Brain microvascular endothelial cell (primary cell): ENCODE results near the gene TNFRSF11A.

Experiments
- DNase-seq: peaks from one replicate; pipeline ENCODE4 v3.0.0-alpha.2; 2020
- H3K27ac ChIP-seq: fragments of 250-450 bp; sonication (Bioruptor Pico); 2 replicates; pipeline ENCODE4 v1.5.1; 2020; ENCODE audit warnings: mild to moderate bottlenecking, moderate library complexity
- H3K27me3 ChIP-seq: fragments of 250-450 bp; sonication (Bioruptor Pico); replicated peaks from 2 replicates; pipeline ENCODE4 v1.5.1; 2020; ENCODE audit warnings: mild to moderate bottlenecking
- H3K36me3 ChIP-seq: fragments of 250-450 bp; sonication (Bioruptor Pico); replicated peaks from 2 replicates; pipeline ENCODE4 v1.5.1; 2020; ENCODE audit warnings: mild to moderate bottlenecking
- H3K4me3 ChIP-seq: 2 replicates; pipeline ENCODE4 v1.5.1; 2011; ENCODE audit warnings: low read depth, mild to moderate bottlenecking, control low read depth, low read length, moderate library complexity
- in situ Hi-C: cut with HindIII; loops from 2 replicates; pipeline ENCODE4 v1.10.0; 2017; ENCODE audit warnings: low sequenced_read_pairs, low pct_ligation_motif_present
- TF ChIP-seq, protein P1 (sequence below): IDR thresholded peaks from 2 replicates; pipeline ENCODE4 v1.5.1; 2011; ENCODE audit warnings: low read depth, mild to moderate bottlenecking, moderate library complexity, low read length, control low read depth, inconsistent platforms; ENCODE audit errors: missing control alignments

The TNFRSF11A gene

DNA sequence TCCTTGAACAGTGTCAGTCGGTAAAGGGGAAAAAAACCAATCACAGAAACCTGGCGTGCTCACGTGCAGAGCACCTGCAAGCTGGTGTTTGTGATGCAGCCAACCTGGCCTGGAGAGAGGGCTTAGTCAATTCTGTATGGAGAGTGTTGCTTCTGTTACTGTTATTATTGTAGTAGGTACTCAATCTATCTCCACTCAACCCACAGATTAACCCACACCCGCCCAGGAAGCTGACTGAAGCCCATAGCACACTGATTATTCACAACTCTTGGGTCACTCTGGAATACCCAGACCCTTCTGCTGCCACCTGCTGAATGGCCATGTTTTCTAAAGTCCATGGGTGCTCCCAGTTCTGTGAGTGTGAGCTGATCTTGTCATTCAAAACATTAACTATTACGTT lies 53.9 kb downstream of the TNFRSF11A start:
- TF ChIP-seq, protein P1, sequence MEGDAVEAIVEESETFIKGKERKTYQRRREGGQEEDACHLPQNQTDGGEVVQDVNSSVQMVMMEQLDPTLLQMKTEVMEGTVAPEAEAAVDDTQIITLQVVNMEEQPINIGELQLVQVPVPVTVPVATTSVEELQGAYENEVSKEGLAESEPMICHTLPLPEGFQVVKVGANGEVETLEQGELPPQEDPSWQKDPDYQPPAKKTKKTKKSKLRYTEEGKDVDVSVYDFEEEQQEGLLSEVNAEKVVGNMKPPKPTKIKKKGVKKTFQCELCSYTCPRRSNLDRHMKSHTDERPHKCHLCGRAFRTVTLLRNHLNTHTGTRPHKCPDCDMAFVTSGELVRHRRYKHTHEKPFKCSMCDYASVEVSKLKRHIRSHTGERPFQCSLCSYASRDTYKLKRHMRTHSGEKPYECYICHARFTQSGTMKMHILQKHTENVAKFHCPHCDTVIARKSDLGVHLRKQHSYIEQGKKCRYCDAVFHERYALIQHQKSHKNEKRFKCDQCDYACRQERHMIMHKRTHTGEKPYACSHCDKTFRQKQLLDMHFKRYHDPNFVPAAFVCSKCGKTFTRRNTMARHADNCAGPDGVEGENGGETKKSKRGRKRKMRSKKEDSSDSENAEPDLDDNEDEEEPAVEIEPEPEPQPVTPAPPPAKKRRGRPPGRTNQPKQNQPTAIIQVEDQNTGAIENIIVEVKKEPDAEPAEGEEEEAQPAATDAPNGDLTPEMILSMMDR, result no peak
- Histone ChIP-seq H3K27me3 (no peaks in the 10 kb centered on the region), H3K27ac (no peak overlapping the region), H3K4me3 (no peak overlapping the region), H3K36me3 (no peaks in the 10 kb centered on the region)
- in situ Hi-C loops, result no loop called here
- no peak for DNase-seq

DNA sequence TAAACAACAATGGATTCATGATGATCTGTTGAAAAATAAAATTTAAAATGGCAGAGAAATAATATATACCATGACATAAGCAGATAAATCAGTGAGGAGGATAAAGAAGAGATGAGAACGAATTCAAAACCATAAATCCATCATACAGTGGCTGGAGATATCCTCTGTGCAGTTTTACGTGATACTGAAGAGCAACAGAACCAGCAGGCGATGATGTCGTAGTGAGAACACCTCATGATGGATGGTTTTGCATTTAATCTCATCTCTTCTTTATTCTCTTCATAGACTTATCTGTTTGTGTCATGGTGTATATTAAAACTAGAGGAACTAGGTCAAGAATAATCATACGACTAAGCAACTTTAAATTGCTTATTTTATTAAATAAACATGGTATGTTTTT lies 56.3 kb downstream of the TNFRSF11A start:
- Histone ChIP-seq H3K27ac (no peak overlapping the region), H3K4me3 (no peak overlapping the region), H3K27me3 (no peaks in the 10 kb centered on the region), H3K36me3 (no peaks in the 10 kb centered on the region)
- in situ Hi-C loops, result no loop called here
- no peak for DNase-seq
- TF ChIP-seq, protein P1, result no peak

DNA sequence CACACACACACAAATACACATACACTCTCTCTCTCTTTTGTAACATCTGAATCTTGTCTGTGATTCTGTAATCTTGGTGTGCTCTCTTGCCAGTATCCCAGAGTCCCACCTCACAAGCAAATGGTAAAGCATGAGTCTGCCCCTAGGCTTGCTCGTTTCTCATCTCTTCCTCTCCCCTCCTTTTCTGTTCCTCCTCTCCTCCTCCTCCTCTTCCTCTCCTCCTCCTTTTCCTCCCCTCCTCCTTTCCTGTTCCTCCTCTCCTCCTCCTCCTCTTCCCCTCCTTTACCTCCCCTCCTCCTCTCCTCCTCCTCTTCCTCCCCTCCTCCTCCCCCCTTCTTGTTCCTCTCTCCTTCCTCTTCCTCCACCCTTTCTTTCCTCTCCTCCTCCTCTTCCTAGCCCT lies 59.0 kb downstream of the TNFRSF11A start:
- Histone ChIP-seq H3K27ac (no peak overlapping the region), H3K27me3 (no peaks in the 10 kb centered on the region), H3K36me3 (no peaks in the 10 kb centered on the region), H3K4me3 (peak overlapping the region; percentile 52)
- DNase-seq, result no peak
- TF ChIP-seq, protein P1, result no peak
- in situ Hi-C loops, result no loop called here

DNA sequence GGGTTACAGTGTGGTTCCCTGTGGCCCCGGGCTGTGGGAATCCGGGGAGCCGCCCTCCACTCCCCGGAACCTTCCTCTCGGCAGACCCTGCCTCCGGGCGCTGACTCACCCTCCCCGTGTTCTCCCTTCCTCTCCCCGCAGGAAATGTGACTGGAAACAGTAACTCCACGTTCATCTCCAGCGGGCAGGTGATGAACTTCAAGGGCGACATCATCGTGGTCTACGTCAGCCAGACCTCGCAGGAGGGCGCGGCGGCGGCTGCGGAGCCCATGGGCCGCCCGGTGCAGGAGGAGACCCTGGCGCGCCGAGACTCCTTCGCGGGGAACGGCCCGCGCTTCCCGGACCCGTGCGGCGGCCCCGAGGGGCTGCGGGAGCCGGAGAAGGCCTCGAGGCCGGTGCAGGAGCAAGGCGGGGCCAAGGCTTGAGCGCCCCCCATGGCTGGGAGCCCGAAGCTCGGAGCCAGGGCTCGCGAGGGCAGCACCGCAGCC lies 59.5 kb downstream of the TNFRSF11A start:
- Histone ChIP-seq H3K27me3 (no peaks in the 10 kb centered on the region), H3K36me3 (no peaks in the 10 kb centered on the region), H3K4me3 (peak overlapping the region; percentile 52), H3K27ac (no peak overlapping the region)
- DNase-seq, result no peak
- TF ChIP-seq, protein P1, result peak; percentile 1
- in situ Hi-C loops, result no loop called here

DNA sequence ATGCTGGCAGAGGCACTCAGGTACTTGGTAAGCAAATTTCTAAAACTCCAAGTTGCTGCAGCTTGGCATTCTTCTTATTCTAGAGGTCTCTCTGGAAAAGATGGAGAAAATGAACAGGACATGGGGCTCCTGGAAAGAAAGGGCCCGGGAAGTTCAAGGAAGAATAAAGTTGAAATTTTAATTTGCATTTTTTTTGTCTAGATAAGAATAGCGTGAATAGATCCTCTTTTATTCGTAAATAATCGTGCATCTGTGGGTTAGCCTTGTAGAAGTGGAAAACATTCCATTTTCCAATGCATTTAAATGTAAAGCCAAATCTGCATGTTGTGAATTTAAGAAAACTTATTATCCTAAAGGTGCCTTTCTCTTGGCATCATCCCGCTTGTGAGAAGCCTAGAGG lies 61.0 kb downstream of the TNFRSF11A start:
- TF ChIP-seq, protein P1, result no peak
- in situ Hi-C loops, result no loop called here
- H3K27ac ChIP-seq, result no peak overlapping the region
- no peak for DNase-seq
- H3K4me3 ChIP-seq, result no peak overlapping the region
- H3K27me3 ChIP-seq, result no peaks in the 10 kb centered on the region
- no peaks in the 10 kb centered on the region for H3K36me3 ChIP-seq

DNA sequence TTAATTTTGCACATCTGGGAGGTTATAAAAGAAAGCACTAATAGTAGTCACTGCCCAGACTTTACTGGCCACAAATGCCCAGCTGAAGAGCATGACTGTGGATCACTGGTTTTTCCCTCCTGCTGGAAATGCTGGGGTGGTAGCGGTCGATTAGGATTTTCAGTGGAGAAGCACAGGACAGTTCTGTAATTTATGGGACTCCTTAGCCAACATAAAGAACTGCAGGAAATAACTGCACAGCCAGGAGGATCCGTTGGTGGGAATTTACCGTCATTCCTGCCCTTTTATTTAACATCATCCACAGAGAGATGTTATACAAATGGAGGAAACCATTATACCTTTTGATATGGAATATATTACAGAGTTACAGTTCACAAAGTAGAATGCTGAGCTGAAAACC lies 61.5 kb downstream of the TNFRSF11A start:
- TF ChIP-seq, protein P1, result no peak
- in situ Hi-C loops, result no loop called here
- Histone ChIP-seq H3K27ac (no peak overlapping the region), H3K4me3 (no peak overlapping the region), H3K27me3 (no peaks in the 10 kb centered on the region), H3K36me3 (no peaks in the 10 kb centered on the region)
- no peak for DNase-seq
